Measurements from ENCODE around the gene KRTCAP3. TPM values are rescaled to one million over a fixed set of nuclear protein-coding genes. Genes with fewer than 3 reads are reported as not detected.

Gene KRTCAP3
- total RNA-seq, 2 experiments from 2014 or later: 1.9 to 6.9 TPM

DNA sequence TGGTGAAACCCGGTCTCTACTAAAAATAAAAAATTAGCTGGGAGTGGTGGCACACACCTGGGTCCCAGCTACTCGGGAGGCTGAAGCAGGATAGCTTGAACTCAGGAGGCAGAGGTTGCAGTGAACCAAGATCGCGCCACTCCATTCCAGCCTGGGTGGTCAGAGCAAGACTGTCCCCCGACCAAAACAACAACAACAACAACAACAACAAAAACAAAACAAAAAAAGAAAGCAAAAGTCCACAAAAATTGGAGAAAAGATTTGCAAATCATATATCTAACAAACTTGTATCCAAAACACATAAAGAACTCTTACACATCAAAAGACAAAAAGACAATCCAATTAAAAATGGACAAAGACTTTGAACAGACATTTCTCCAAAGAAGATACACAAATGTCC, 43.2 kb upstream of the KRTCAP3 start:
- Histone ChIP-seq H4K20me1 (ENCODE audit: insufficient read depth, low read length) (peaks cover 9% of the 10 kb centered on the region; the same call in 1 of the 2 replicates), H3K79me2 (ENCODE audit: insufficient read depth, low read depth, low read length) (peaks cover 100% of the 10 kb centered on the region), H2AFZ (ENCODE audit: low read length) (no peak overlapping the region), H3K9me3 (ENCODE audit: low read length) (no peaks in the 10 kb centered on the region), H3K4me3 (ENCODE audit: low read depth, low read length, poor library complexity, severe bottlenecking) (no peak overlapping the region), H3K9me2 (ENCODE audit: insufficient read depth, low read length) (no peaks in the 10 kb centered on the region), H3K4me2 (ENCODE audit: low read length) (no peak overlapping the region), H3K36me3 (ENCODE audit: insufficient read depth, low read length) (peaks cover 83% of the 10 kb centered on the region), H3K4me1 (ENCODE audit: insufficient read depth, low read length, poor library complexity, severe bottlenecking) (no peaks in the 10 kb centered on the region), H3K27ac (ENCODE audit: low read depth, low read length, poor library complexity, severe bottlenecking) (no peak overlapping the region)
- no TSS peak for BruUV-seq (replicated peaks)
- no peak for DNase-seq (ENCODE audit: low spot score)
- CTCF ChIA-PET (ENCODE audit: unreplicated experiment): no interaction called here
- POLR2A ChIA-PET: interaction anchor here (0.6 to 0.7 kb wide), 2 partner anchors 11 to 53 kb away, joined by 3 read pairs; no protein-coding TSS in a partner anchor
- intact Hi-C loops (cut with micrococcal nuclease; ENCODE audit: unreplicated experiment): no loop called here
- TF ChIP-seq CTCF (conservative IDR thresholded peaks at IDR 0.05; ENCODE audit: low read length): no peak

DNA sequence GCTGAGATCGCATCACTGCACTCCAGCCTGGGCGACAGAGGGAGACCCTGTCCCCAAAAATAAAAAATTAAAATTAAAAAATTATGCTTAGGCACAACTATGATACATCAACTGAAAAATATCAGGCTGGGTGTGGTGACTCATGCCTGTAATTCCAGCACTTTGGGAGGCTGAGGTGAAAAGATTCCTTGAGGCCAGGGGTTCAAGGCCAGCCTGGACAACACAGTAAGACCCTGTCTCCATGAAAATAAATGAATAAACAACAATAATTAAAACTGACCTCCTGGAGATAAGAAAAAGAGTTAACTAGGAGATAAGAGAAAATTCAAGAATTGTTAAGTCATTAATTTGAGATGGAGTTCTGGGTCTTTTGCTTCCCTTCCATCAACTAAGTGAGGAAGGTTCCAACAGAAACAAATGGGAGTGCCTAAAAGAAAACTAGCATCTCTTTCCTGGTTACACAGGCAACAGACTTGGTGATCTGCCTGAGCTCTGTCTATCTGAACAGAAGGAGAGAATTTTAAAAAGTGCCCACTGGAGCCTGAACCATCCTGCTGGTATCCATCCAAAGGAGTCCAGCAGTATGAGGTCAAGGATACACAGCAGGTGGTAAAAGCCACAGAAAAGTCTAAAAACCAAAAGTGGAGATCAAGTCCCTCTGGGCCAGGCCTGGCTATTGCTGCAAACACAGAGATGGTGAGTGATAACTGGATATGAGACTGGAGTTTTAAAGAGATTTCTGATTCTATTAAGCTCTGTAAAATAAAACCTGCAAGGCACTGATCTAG, 41.6 kb upstream of the KRTCAP3 start:
- POLR2A ChIA-PET: interaction anchor here (0.7 kb wide), 1 partner anchor 298 kb away, joined by 4 read pairs; no protein-coding TSS in a partner anchor
- no TSS peak for BruUV-seq (replicated peaks)
- Histone ChIP-seq H3K9me2 (ENCODE audit: insufficient read depth, low read length) (no peaks in the 10 kb centered on the region), H3K36me3 (ENCODE audit: insufficient read depth, low read length) (peaks cover 88% of the 10 kb centered on the region), H3K27ac (ENCODE audit: low read depth, low read length, poor library complexity, severe bottlenecking) (no peak overlapping the region), H4K20me1 (ENCODE audit: insufficient read depth, low read length) (peaks cover 9% of the 10 kb centered on the region; the same call in 1 of the 2 replicates), H2AFZ (ENCODE audit: low read length) (no peak overlapping the region), H3K4me3 (ENCODE audit: low read depth, low read length, poor library complexity, severe bottlenecking) (no peak overlapping the region), H3K9me3 (ENCODE audit: low read length) (no peaks in the 10 kb centered on the region), H3K4me2 (ENCODE audit: low read length) (no peak overlapping the region), H3K79me2 (ENCODE audit: insufficient read depth, low read depth, low read length) (peaks cover 100% of the 10 kb centered on the region), H3K4me1 (ENCODE audit: insufficient read depth, low read length, poor library complexity, severe bottlenecking) (no peaks in the 10 kb centered on the region)
- CTCF ChIA-PET (ENCODE audit: unreplicated experiment): no interaction called here
- intact Hi-C loops (cut with micrococcal nuclease; ENCODE audit: unreplicated experiment): loop anchor here (10.0 kb wide), 1 partner anchor 264 kb away; the partner anchor contains the start of genes SLC4A1AP and SUPT7L
- TF ChIP-seq CTCF (conservative IDR thresholded peaks at IDR 0.05; ENCODE audit: low read length) (no peak), EZH2phosphoT487 (IDR thresholded peaks at IDR 0.05; ENCODE audit: borderline replicate concordance, low read depth, low read length) (no peak)
- no peak for DNase-seq (ENCODE audit: low spot score)

Data from OCI-LY7 (cell line).